ENCODE results near the gene AGPS.

The AGPS gene

GRCh38 chr2:177554365-177554764 is 161.8 kb downstream of the AGPS start:
- no peak for DNase-seq

GRCh38 chr2:177556153-177556552 is 163.6 kb downstream of the AGPS start:
- peak; percentile 8 for DNase-seq

- no peak for DNase-seq
These were observed 165.2 kb downstream of the AGPS start for GRCh38 chr2:177557794-177558193.

GRCh38 chr2:177559638-177560037 is 167.1 kb downstream of the AGPS start:
- no peak for DNase-seq

- no peak for DNase-seq
These were observed 175.8 kb downstream of the AGPS start for GRCh38 chr2:177568390-177568789.

- no peak for DNase-seq
These were observed 176.3 kb downstream of the AGPS start for GRCh38 chr2:177568893-177569292.

GRCh38 chr2:177572236-177572671 is 179.7 kb downstream of the AGPS start:
- peak; percentile 26 for DNase-seq

GRCh38 chr2:177573120-177573519 is 180.5 kb downstream of the AGPS start:
- DNase-seq = peak; percentile 34

GRCh38 chr2:177574356-177574755 is 181.8 kb downstream of the AGPS start:
- DNase-seq = peak; percentile 33

GRCh38 chr2:177575358-177575757 is 182.8 kb downstream of the AGPS start:
- DNase-seq = no peak

- no peak for DNase-seq
These were observed 184.5 kb downstream of the AGPS start for GRCh38 chr2:177577075-177577474.

GRCh38 chr2:177578454-177578853 is 185.9 kb downstream of the AGPS start:
- DNase-seq = no peak

- DNase-seq = peak; percentile 51
These were observed 187.0 kb downstream of the AGPS start for GRCh38 chr2:177579486-177580036.

- no peak for DNase-seq
These were observed 189.4 kb downstream of the AGPS start for GRCh38 chr2:177582000-177582399.

- no peak for DNase-seq
These were observed 191.6 kb downstream of the AGPS start for GRCh38 chr2:177584030-177584692.

GRCh38 chr2:177585234-177585863 is 192.8 kb downstream of the AGPS start:
- DNase-seq = no peak

- DNase-seq = no peak
These were observed 193.6 kb downstream of the AGPS start for GRCh38 chr2:177586154-177586553.

GRCh38 chr2:177587371-177587770 is 194.8 kb downstream of the AGPS start:
- DNase-seq = no peak

GRCh38 chr2:177588671-177589070 is 196.1 kb downstream of the AGPS start:
- no peak for DNase-seq

GRCh38 chr2:177589186-177589585 is 196.6 kb downstream of the AGPS start:
- no peak for DNase-seq

- DNase-seq = no peak
These were observed 199.8 kb downstream of the AGPS start for GRCh38 chr2:177592397-177592796.

GRCh38 chr2:177592945-177593344 is 200.4 kb downstream of the AGPS start:
- no peak for DNase-seq

- DNase-seq = no peak
These were observed 200.8 kb downstream of the AGPS start for GRCh38 chr2:177593402-177593801.

All from fibroblast of skin of right biceps (primary cell).